NCI-H1105 treated with DMSO at 0.1 percent for 48 hours (cell line): ENCODE measurements around the gene CFAP410.
"Not testable (repeated sequence)": the region's sequence is repeated elsewhere in the genome, so short reads cannot be mapped to it uniquely, and the experiment has no call there.

Experiments used
- DNase-seq: peaks from one replicate; lab custom pipeline; 2025; lab: John Stamatoyannopoulos, UW

Gene CFAP410

GRCh38 chr21:44285138-44285992 is 53.8 kb downstream of the CFAP410 start, which contains the start of gene AIRE:
AIRE (plus strand) TSS chr21:44285876; CDS start chr21:44286007, 131 bp downstream.
- no peak for DNase-seq

DNA sequence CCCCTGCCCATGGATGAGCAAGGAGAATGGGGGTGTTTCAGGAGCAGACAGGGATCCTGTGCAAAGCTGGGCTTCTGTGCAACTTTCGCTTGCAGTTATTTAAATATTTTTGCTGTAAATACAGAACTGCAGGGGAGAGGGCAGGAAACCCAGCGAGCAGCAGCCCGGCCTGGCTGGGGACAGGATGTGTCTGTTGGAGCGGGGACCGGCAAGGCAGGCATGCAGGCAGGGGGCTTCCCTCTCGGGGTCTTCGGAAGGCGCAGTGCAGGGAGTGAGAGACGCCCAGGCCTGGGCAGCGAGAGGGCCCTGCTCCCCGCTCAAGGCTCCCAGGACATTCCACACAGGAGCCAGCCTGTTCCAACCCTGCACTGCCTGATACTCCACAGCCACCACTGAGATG is 55.2 kb downstream of the CFAP410 start:
- no peak for DNase-seq

DNA sequence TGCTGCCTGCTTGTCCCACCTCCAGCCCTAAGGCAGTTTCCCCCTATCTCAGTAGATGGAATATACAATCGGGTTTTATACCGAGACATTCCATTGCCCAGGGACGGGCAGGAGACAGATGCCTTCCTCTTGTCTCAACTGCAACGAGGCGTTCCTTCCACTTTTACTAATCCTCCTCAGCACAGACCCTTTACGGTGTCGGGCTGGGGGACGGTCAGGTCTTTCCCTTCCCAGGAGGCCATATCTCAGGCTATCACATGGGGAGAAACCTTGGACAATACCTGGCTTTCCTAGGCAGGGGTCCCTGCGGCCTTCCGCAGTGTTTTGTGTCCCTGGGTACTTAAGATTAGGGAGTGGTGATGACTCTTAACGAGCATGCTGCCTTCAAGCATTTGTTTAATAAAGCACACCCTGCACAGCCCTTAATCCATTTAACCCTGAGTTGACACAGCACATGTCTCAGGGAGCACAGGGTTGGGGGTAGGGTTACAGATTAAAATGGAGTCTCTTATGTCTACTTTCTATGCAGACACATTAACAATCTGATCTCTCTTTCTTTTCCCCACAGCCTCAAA is 55.9 kb downstream of the CFAP410 start:
- DNase-seq: not testable (repeated sequence)

DNA sequence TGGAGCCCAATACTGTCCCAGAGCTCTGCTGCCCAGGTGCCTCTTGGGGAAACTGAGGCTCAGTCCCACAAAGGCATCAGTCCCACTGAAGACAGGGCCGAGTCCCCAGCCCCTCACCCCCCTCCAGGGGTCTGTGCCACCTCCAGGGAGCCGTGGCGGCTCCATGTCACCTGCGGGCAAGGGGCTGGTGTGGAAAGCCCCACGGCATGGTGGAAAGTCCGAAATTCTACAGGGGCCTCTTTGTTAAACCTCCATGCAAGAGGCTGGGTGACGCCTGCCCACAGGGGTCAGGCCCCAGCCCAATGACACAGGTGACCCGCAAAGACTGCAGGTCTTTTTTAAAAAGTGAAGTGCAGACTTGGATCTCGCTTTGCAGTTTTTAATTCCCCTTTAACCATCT is 56.8 kb downstream of the CFAP410 start:
- DNase-seq: no peak

DNA sequence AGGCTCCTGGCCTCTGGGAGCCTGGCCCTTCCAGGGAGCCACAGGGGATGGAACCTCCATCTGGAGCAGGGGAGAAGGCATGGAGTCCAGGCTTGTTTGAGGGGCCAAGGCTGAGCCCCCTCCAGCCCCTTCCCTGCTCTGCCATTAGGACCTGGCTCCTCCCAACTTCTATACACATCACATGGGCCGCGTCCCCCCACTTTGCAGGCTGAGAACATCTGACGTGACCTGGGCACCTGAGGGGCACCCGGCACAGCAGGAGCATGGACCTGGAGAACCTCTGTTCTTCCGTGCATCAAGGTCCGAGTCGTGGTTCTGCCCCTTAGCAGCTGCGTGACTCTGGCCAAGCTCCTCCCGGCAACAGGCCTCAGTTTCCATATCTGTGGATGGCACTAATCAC is 57.4 kb downstream of the CFAP410 start:
- DNase-seq: no peak

DNA sequence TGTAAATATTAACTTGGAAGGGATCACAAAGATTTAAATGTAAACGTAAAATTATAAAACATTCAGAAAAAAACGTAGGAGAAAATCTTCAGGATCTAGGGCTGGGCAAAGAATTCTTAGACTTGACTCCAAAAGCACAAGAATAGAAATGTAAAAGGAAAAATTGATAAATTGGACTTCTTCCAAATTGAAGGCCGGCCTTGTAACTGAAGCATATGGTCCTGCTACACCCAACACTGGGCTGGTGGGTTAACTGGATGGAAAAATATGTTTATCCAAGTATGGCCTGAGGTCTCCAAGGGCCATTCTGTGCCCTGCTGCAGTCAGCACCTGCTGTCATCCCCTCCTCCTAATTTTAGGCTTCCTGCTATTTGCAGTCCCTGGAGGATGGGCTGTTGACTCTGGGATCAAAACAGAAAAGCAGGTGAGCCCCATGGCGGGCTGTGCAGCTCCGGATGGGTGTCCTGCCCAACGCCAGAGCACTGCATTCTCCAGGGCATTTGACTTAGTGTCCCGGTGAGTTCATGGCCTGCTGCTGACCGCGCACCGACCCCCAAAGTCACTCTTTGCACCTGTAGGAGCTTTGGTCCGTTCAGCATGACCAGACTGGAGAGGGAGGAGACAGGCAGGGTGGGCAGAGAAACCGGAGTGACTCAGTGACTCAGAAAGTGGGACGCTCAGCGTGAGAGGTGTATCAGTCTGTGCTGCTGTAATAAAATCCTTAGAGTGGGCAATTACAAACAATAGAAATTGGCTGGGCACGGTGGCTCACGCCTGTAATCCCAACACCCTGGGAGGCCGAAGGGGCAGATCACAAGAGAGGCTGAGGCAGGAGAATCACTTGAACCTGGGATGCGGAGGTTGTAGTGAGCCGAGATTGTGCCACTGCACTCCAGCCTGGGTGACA is 59.6 kb downstream of the CFAP410 start:
- DNase-seq: no peak
